WTC11 (cell line): Measurements from ENCODE around the gene MBD3. TPM values are rescaled to one million over a fixed set of nuclear protein-coding genes. Genes with fewer than 3 reads are reported as not detected.

Experiments used
- ATAC-seq: fragments of 200-7000 bp; cut with Tn5 transposase; 2 replicates; pipeline ENCODE4 v1.10.0; 2021; ENCODE audit warnings: mild to moderate bottlenecking, moderate library complexity
- CTCF ChIA-PET: fragments of 300-600 bp; sonication (Branson Sonifier 250); formaldehyde crosslinking; loops from one replicate; lab custom pipeline; 2021; ENCODE audit warnings: antibody characterized with exemption; lab: Charles Lee
- POLR2A ChIA-PET: fragments of 350-600 bp; sonication (Branson Sonifier 250); formaldehyde crosslinking; loops from one replicate; lab custom pipeline; 2021; ENCODE audit warnings: antibody characterized with exemption; lab: Charles Lee
- DNase-seq: peaks from one replicate; pipeline ENCODE4 v3.0.0; 2021; ENCODE audit warnings: low spot score
- H3K27ac Mint-ChIP-seq: 2 replicates; pipeline ENCODE4 v1.8.0; 2021; ENCODE audit warnings: mixed read lengths
- H3K27me3 Mint-ChIP-seq: 2 replicates; pipeline ENCODE4 v1.8.0; 2021; ENCODE audit warnings: low read depth, mild to moderate bottlenecking, moderate library complexity, mixed read lengths
- H3K36me3 Mint-ChIP-seq: 2 replicates; pipeline ENCODE4 v1.8.0; 2021; ENCODE audit warnings: mixed read lengths
- H3K4me1 Mint-ChIP-seq: 2 replicates; pipeline ENCODE4 v1.8.0; 2022; ENCODE audit warnings: mixed read lengths
- H3K4me3 Mint-ChIP-seq: 2 replicates; pipeline ENCODE4 v1.8.0; 2021; ENCODE audit warnings: mild to moderate bottlenecking, moderate library complexity, mixed read lengths
- H3K9me3 Mint-ChIP-seq: 2 replicates; pipeline ENCODE4 v1.8.0; 2021; ENCODE audit warnings: mixed read lengths
- CREB1 ChIP-seq: sonication (generic); formaldehyde crosslinking; IDR thresholded peaks from 2 replicates; pipeline ENCODE4 v1.8.0; 2023; ENCODE audit warnings: mild to moderate bottlenecking, missing genetic modification reagents
- CREM ChIP-seq: sonication (generic); formaldehyde crosslinking; IDR thresholded peaks from 2 replicates; pipeline ENCODE4 v1.8.1; 2022; ENCODE audit warnings: mild to moderate bottlenecking, missing genetic modification reagents, moderate library complexity
- FOXP1 ChIP-seq: sonication (generic); formaldehyde crosslinking; IDR thresholded peaks from 2 replicates; pipeline ENCODE4 v1.8.0; 2022; ENCODE audit warnings: missing genetic modification reagents, mild to moderate bottlenecking, moderate library complexity, borderline replicate concordance
- MLX ChIP-seq: sonication (generic); formaldehyde crosslinking; IDR thresholded peaks from 2 replicates; pipeline ENCODE4 v1.8.1; 2023; ENCODE audit warnings: mild to moderate bottlenecking, missing genetic modification reagents, moderate library complexity
- MYBL2 ChIP-seq: sonication (generic); formaldehyde crosslinking; IDR thresholded peaks from 2 replicates; pipeline ENCODE4 v1.8.1; 2023; ENCODE audit warnings: mild to moderate bottlenecking, moderate library complexity, missing genetic modification reagents
- NFATC4 ChIP-seq: fragments of 250-450 bp; sonication (Bioruptor Pico); IDR thresholded peaks from 2 replicates; pipeline ENCODE4 v1.9.0; 2021; ENCODE audit warnings: mild to moderate bottlenecking
- NFYB ChIP-seq: sonication (generic); formaldehyde crosslinking; conservative IDR thresholded peaks from 2 replicates; pipeline ENCODE4 v1.8.0; 2022; ENCODE audit warnings: low read depth, missing genetic modification reagents
- RELA ChIP-seq: sonication (generic); formaldehyde crosslinking; IDR thresholded peaks from 2 replicates; pipeline ENCODE4 v1.8.1; 2022; ENCODE audit warnings: missing genetic modification reagents, mild to moderate bottlenecking, borderline replicate concordance
- TCF7 ChIP-seq: sonication (generic); formaldehyde crosslinking; IDR thresholded peaks from 2 replicates; pipeline ENCODE4 v1.8.0; 2022; ENCODE audit warnings: mild to moderate bottlenecking, low read depth, missing genetic modification reagents, moderate library complexity
- TEAD1 ChIP-seq: sonication (generic); formaldehyde crosslinking; IDR thresholded peaks from 2 replicates; pipeline ENCODE4 v1.8.0; 2022; ENCODE audit warnings: mild to moderate bottlenecking, missing genetic modification reagents
- TP53 ChIP-seq: sonication (generic); formaldehyde crosslinking; IDR thresholded peaks from 2 replicates; pipeline ENCODE4 v1.8.1; 2023; ENCODE audit warnings: mild to moderate bottlenecking, missing genetic modification reagents
- USF1 ChIP-seq: sonication (generic); formaldehyde crosslinking; IDR thresholded peaks from 2 replicates; pipeline ENCODE4 v1.8.0; 2022; ENCODE audit warnings: mild to moderate bottlenecking, missing genetic modification reagents
- ZMAT4 ChIP-seq: fragments of 250-450 bp; sonication (Bioruptor Pico); IDR thresholded peaks from 2 replicates; pipeline ENCODE4 v1.9.0; 2021; ENCODE audit warnings: mild to moderate bottlenecking
- ZNF138 ChIP-seq: sonication (generic); formaldehyde crosslinking; conservative IDR thresholded peaks from 2 replicates; pipeline ENCODE4 v1.8.1; 2022; ENCODE audit warnings: mild to moderate bottlenecking, moderate library complexity, missing genetic modification reagents
- ZNF232 ChIP-seq: sonication (generic); formaldehyde crosslinking; IDR thresholded peaks from 2 replicates; pipeline ENCODE4 v1.8.0; 2022; ENCODE audit warnings: mild to moderate bottlenecking, missing genetic modification reagents
- ZNF416 ChIP-seq: fragments of 250-450 bp; sonication (Bioruptor Pico); IDR thresholded peaks from 2 replicates; pipeline ENCODE4 v1.9.0; 2021; ENCODE audit warnings: mild to moderate bottlenecking, inconsistent platforms
- ZNF671 ChIP-seq: fragments of 250-450 bp; sonication (Bioruptor Pico); IDR thresholded peaks from 2 replicates; pipeline ENCODE4 v1.8.0; 2021; ENCODE audit warnings: mild to moderate bottlenecking
- ZSCAN18 ChIP-seq: fragments of 250-450 bp; sonication (Bioruptor Pico); IDR thresholded peaks from 2 replicates; pipeline ENCODE4 v2.1.2; 2022; ENCODE audit warnings: mild to moderate bottlenecking, moderate library complexity
- total RNA-seq: library from RNA; stranded (reverse); gene quantifications from 3 replicates; pipeline ENCODE4 v1.2.3, GENCODE V29; 2021

The MBD3 gene
- total RNA-seq, 1 experiment from 2014 or later, result 90.2 TPM

- TF ChIP-seq ZSCAN18 (CRISPR knock-in tag) (no peak), FOXP1 (no peak), ZNF416 (CRISPR knock-in tag) (no peak), ZNF138 (CRISPR knock-in tag) (no peak), RELA (no peak), TP53 (no peak), MYBL2 (no peak)
These were observed 17.9 kb upstream of the MBD3 start (continued) for GRCh38 chr19:1610579-1610978.

- ATAC-seq, result no peak
- Mint-ChIP-seq H3K4me3 (no peak overlapping the region), H3K27me3 (no peaks in the 10 kb centered on the region), H3K9me3 (no peaks in the 10 kb centered on the region), H3K27ac (0 out of 2 replicates have a peak overlapping the region, but pooled peaks have one; percentile 32), H3K4me1 (peaks cover 4% of the 10 kb centered on the region; the same call in 1 of the 2 replicates), H3K36me3 (peaks cover 31% of the 10 kb centered on the region)
- no peak for TF ChIP-seq RELA
- TF ChIP-seq ZNF671 (CRISPR knock-in tag), result no peak
- no peak for TF ChIP-seq USF1 (CRISPR knock-in tag)
- TF ChIP-seq NFYB, result no peak
- no peak for DNase-seq
- POLR2A ChIA-PET, result no interaction called here
- CTCF ChIA-PET, result interaction anchor here (1.0 to 2.5 kb wide), 3 partner anchors 15 to 216 kb away, joined by 3 to 7 read pairs (median 3); no protein-coding TSS in a partner anchor
These were observed 17.2 kb upstream of the MBD3 start for GRCh38 chr19:1609680-1610474.

GRCh38 chr19:1609103-1609396, 16.4 kb upstream of the MBD3 start:
- Mint-ChIP-seq H3K36me3 (peaks cover 22% of the 10 kb centered on the region), H3K4me1 (peaks cover 9% of the 10 kb centered on the region; the same call in 1 of the 2 replicates), H3K9me3 (no peaks in the 10 kb centered on the region), H3K27ac (no peak overlapping the region), H3K27me3 (no peaks in the 10 kb centered on the region)
- ATAC-seq, result no peak
- DNase-seq, result no peak
- POLR2A ChIA-PET, result no interaction called here
- CTCF ChIA-PET, result interaction anchor here (1.0 to 2.5 kb wide), 3 partner anchors 16 to 217 kb away, joined by 3 to 7 read pairs (median 3); no protein-coding TSS in a partner anchor
- TF ChIP-seq MYBL2 (no peak), NFATC4 (CRISPR knock-in tag) (no peak), TEAD1 (CRISPR knock-in tag) (no peak), TCF7 (CRISPR knock-in tag) (no peak), ZMAT4 (CRISPR knock-in tag) (no peak), ZNF232 (CRISPR knock-in tag) (no peak), USF1 (CRISPR knock-in tag) (no peak), CREM (CRISPR knock-in tag) (no peak), MLX (CRISPR knock-in tag) (no peak), CREB1 (CRISPR knock-in tag) (no peak)
- TF ChIP-seq, all 79 proteins: peak for 0
- no peak overlapping the region for H3K4me3 Mint-ChIP-seq
